GM21717 (cell line): ENCODE results near the gene SELENOI.
"Not testable (repeated sequence)": the region's sequence is repeated elsewhere in the genome, so short reads cannot be mapped to it uniquely, and the experiment has no call there.

Experiments
- ATAC-seq: cut with Tn5 transposase; IDR thresholded peaks from one replicate; pipeline ENCODE4 v1.9.1; 2021; ENCODE audit warnings: mild to moderate bottlenecking, moderate library complexity; ENCODE audit not compliant: unreplicated experiment

Gene SELENOI

GRCh38 chr2:26345545-26346453 lies at the start of gene SELENOI:
SELENOI (plus strand) TSS chr2:26346143; CDS start chr2:26346233, 90 bp downstream.
- ATAC-seq: peak; percentile 90

- ATAC-seq: no peak
Observed at GRCh38 chr2:26297061-26297460, 48.9 kb upstream of the SELENOI start.

GRCh38 chr2:26298286-26298637 lies 47.7 kb upstream of the SELENOI start:
- no peak for ATAC-seq

GRCh38 chr2:26298638-26299393 lies 47.1 kb upstream of the SELENOI start:
- ATAC-seq: no peak

- ATAC-seq: no peak
Observed at GRCh38 chr2:26299471-26300101, 46.4 kb upstream of the SELENOI start.

GRCh38 chr2:26300234-26300925 lies 45.6 kb upstream of the SELENOI start:
- ATAC-seq: no peak

GRCh38 chr2:26302846-26303245 lies 43.1 kb upstream of the SELENOI start:
- ATAC-seq: no peak

- ATAC-seq: not testable (repeated sequence)
Observed at GRCh38 chr2:26305094-26305493, 40.8 kb upstream of the SELENOI start.

GRCh38 chr2:26305540-26305939 lies 40.4 kb upstream of the SELENOI start:
- ATAC-seq: no peak

- no peak for ATAC-seq
Observed at GRCh38 chr2:26309921-26310320, 36.0 kb upstream of the SELENOI start.

GRCh38 chr2:26312471-26312870 lies 33.5 kb upstream of the SELENOI start:
- no peak for ATAC-seq

GRCh38 chr2:26313446-26313845 lies 32.5 kb upstream of the SELENOI start:
- ATAC-seq: no peak

- no peak for ATAC-seq
Observed at GRCh38 chr2:26314243-26314642, 31.7 kb upstream of the SELENOI start.

- no peak for ATAC-seq
Observed at GRCh38 chr2:26316041-26316440, 29.9 kb upstream of the SELENOI start.

- ATAC-seq: no peak
Observed at GRCh38 chr2:26316845-26317244, 29.1 kb upstream of the SELENOI start.

- ATAC-seq: no peak
Observed at GRCh38 chr2:26317377-26318105, 28.4 kb upstream of the SELENOI start.

GRCh38 chr2:26318950-26319349 lies 27.0 kb upstream of the SELENOI start:
- ATAC-seq: no peak

- not testable (repeated sequence) for ATAC-seq
Observed at GRCh38 chr2:26324479-26324878, 21.5 kb upstream of the SELENOI start.

- ATAC-seq: no peak
Observed at GRCh38 chr2:26324903-26325302, 21.0 kb upstream of the SELENOI start.

- no peak for ATAC-seq
Observed at GRCh38 chr2:26325851-26326250, 20.1 kb upstream of the SELENOI start.
